ENCODE data around the gene AUTS2.

Gene AUTS2

DNA sequence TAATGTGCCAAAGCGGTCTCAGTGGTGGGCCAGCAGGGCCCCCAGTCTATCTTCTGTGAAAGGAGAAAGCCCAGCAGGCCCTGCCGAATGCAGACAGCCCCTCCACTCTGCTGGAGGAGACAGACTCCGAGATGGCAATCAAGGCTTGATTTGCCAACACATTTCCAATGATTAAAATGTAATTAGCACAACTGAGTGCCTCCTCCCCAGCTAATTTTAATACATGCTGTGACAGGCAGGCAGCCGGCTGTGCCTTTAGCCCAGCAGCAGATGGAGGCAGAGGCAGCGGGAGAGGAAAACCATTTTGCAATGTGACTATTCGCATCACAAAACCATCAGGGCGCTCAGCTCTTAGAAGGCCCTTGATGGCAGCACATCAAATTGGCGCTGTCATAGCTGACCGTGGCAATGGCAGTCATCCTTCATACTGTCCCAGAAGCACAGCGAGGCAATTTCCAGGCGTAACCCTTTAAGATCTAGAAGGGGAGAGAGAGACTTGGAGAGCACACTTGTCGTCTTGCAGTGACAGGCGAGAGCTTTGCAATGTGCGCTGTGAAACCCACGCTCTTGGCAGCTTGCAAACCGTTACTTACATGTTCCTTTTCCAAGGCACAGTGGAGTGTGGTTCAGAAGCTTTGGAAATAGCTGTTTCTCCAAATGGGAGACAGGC, 818.8 kb downstream of the AUTS2 start:
- DNase-seq (ENCODE audit: low read depth), result no peak

GRCh38 chr7:70419526-70420380, 821.5 kb downstream of the AUTS2 start:
- DNase-seq (ENCODE audit: low read depth), result no peak

DNA sequence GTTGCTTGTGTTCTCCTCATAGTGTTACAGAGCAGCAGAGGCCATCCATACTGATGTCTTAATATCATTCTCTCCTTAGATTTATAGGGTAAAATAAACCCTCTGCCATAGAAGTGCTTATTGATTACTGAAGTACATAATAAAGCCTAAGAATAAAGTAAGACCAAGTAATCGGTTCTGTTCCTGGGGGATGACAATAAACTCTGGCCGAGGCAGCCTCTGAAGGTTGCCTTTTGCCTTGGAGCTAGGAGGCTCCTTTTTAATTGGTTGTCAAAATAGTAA, 822.0 kb downstream of the AUTS2 start:
- no peak for DNase-seq (ENCODE audit: low read depth)

GRCh38 chr7:70421319-70421718, 823.0 kb downstream of the AUTS2 start:
- DNase-seq (ENCODE audit: low read depth), result no peak

DNA sequence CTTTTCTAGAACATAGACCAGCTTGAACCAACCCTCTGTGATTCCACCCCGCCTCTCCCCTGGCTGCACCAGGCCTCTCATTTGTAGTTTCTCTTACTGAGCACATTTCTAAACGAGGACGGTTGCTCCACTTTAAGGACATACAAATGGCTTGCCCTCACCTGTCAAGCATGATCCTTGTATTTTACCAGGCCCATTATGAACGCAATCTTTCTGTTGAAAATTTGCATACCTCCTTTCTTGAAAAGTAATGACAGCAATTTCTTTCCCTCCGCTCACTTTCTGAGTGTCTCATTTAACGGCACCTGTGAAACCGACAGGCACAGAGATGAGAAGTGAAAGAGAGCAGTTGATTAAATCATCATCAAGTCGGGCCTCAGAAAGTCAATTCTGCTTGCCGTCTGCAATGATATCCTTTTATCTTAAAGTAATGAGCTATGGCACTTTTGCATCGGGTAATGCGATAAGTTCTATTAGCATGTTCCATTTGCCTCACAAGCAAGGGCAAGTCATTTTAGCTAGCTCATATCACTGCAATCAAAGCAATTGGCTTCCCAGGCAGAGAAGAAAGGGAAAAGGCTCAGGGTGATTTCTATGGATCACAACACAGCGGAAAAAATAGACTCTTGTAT, 828.1 kb downstream of the AUTS2 start:
- no peak for DNase-seq (ENCODE audit: low read depth)

- DNase-seq (ENCODE audit: low read depth), result no peak
Measured at GRCh38 chr7:70432567-70433001, 834.3 kb downstream of the AUTS2 start.

DNA sequence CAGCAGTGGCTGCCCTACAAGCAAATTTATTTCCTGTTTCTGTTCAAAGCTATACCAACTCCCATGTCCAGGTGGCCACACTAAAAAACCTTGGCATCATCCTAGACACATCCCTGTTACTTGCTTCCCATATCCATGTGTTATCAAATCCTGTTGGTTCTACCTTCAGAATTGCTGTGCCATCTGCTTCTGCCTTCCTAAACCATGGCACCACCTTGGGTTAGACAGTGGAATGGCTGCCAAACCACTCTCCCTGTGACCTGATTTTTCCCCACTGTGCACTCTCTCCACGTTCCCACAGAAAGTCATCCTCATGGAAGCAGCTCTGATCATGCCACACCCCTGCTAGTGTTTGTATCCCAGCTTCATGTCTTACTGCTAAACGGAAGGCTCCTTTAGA, 836.1 kb downstream of the AUTS2 start:
- no peak for DNase-seq (ENCODE audit: low read depth)

- DNase-seq (ENCODE audit: low read depth), result no peak
Measured at GRCh38 chr7:70434821-70435220, 836.5 kb downstream of the AUTS2 start.

- no peak for DNase-seq (ENCODE audit: low read depth)
Measured at GRCh38 chr7:70435634-70436033, 837.4 kb downstream of the AUTS2 start.

GRCh38 chr7:70436790-70437350, 838.6 kb downstream of the AUTS2 start:
- DNase-seq (ENCODE audit: low read depth), result no peak

GRCh38 chr7:70439651-70440050, 841.4 kb downstream of the AUTS2 start:
- DNase-seq (ENCODE audit: low read depth), result no peak

DNA sequence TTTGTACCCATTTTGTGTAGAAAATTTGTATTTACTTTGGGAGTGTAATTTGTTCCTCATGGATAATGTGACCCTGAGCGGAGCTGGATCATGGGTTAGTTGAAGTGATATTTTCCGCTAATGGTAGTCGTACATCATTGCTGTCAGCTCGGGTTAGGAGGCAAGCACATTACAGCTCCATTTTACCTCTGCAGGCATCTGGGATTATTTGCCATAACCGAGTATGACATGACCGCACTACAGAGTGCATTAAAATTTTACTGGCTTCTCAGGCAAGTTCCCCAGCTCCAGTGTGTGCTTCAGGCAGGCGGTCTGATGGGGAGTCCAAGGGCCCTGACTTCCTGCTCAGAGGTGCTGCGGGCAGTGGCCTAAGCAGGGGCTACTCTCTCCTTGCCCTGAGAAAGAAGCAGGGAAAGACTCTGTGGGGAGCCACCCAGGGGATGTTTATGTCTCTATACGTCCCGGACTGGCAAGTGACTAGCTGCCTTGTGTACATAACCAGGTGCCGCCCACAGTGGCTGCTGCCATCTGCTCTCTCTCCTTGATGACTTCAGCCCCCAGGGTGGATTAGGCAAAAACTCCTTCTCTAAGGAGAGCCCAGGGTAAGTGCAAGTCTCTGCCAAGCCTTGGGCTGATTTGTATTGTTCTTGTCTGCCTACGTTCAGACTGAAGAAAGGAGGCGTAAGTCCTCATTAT, 848.3 kb downstream of the AUTS2 start:
- no peak for DNase-seq (ENCODE audit: low read depth)

DNA sequence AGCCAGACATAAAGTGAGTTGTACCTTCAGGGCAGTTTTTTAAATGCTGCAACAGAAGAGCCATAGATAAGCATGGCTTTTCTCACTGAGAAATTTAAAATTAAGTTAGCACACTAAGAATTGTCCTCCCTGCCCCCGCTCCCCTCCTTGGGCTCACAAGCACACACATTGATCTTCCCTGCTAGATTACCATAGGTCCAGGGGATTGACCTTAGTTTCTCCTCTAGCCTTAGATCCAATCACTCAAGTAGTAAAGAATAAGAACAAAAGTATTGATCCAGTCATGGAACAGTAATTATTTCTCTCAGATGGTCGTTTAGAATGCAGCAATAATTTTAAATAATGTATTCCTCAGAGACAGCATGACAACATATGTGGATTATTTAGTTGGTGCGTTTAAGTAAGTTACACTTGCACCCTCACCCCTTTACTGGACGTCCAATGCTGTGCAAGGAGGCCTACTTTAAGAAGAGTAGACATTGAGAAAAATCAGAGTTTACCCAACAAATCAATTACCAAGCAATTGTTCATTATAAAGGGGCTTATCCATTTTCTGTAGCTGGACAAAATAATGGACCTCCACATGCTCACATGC, 850.1 kb downstream of the AUTS2 start:
- DNase-seq (ENCODE audit: low read depth), result no peak

- DNase-seq (ENCODE audit: low read depth), result no peak
Measured at GRCh38 chr7:70450731-70451130, 852.5 kb downstream of the AUTS2 start.

DNA sequence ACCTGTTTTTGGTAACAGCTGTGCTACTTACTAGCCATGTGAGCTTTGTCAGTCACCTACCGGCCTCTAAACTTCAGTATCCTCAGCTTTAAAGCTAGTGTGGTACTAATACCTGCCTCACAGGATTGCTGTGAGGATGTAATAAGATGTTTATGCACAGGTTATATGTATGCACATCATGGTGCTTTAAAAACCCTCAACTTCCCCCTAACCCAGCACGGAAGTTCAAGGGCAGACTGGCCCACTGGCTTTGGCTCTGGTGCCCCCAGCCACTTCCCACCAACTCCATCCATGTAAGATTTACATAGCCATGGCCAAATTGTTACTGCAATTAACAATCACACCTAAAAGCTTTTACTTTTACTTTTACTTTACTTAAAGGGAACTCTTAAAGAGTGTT, 857.6 kb downstream of the AUTS2 start:
- no peak for DNase-seq (ENCODE audit: low read depth)

DNA sequence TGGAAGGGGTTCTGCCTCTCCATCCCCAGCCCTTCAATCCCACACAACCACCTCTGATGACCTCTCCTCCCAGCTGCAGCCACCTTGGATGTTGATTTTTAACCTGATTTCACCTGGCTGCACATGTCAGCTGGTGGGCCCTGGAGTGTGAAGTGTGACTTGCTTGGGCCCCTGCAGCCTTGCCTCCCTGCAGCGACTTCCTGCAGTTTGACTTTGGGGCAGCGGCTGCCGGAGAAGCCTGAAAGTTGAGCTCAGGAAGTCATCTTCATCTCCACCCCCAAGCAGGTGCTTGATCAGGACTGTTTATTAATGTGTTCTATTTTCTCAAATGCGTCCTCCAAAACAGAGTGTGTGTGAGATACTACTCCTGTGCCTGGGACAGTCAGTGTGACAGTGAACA, 858.4 kb downstream of the AUTS2 start:
- DNase-seq (ENCODE audit: low read depth), result no peak

GRCh38 chr7:70457482-70457881, 859.2 kb downstream of the AUTS2 start:
- no peak for DNase-seq (ENCODE audit: low read depth)

GRCh38 chr7:70457883-70458680, 859.8 kb downstream of the AUTS2 start:
- DNase-seq (ENCODE audit: low read depth), result no peak

GRCh38 chr7:70458745-70459144, 860.5 kb downstream of the AUTS2 start:
- DNase-seq (ENCODE audit: low read depth), result no peak

GRCh38 chr7:70459546-70459945, 861.3 kb downstream of the AUTS2 start:
- no peak for DNase-seq (ENCODE audit: low read depth)

DNA sequence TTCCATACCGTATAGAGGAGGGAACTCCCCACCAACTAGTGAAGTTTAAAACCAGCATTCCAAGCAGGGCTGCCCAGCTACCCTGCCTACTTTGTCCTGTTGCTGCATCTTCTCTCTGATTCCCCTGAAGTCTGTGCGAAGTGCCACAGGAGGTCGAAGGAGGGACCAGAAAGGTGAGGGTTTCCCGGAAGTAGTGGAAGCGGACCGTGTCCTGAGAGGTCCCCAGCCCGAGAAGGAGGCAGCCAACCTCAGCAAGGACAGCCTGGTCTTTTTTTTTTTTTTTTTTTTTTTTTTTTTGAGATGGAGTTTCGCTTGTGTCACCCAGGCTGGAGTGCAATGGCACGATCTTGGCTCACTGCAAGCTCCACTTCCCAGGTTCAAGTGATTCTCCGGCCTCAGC, 861.8 kb downstream of the AUTS2 start:
- DNase-seq (ENCODE audit: low read depth), result no peak
